HG03558 (cell line): ENCODE data around the gene PROC.
A peak's percentile ranks its signal among the peaks of the same experiment; 100 is the strongest.

Experiments used
- ATAC-seq: cut with Tn5 transposase; IDR thresholded peaks from one replicate; pipeline ENCODE4 v1.9.1; 2021; ENCODE audit warnings: moderate number of reproducible peaks; ENCODE audit not compliant: unreplicated experiment; ENCODE audit errors: extremely low read depth

PROC gene

DNA sequence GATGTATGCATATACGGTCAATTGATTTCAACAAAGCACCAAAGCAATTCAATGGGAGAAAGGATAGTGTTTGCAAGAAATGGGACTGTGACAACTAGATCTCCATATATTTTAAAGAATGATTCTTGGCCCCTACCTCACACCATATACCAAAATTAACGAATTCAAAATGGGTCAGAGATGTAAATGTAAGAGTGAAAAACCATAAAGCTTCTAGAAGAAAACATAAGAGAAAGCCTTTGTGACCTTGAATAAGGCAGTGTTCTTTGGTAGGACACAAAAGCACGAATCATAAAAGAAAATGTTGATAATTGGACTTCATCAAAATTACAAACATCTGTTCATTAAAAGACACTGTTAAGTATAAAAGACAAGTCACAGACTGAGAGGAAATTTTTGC, 5.0 kb upstream of the PROC start:
- no peak for ATAC-seq

DNA sequence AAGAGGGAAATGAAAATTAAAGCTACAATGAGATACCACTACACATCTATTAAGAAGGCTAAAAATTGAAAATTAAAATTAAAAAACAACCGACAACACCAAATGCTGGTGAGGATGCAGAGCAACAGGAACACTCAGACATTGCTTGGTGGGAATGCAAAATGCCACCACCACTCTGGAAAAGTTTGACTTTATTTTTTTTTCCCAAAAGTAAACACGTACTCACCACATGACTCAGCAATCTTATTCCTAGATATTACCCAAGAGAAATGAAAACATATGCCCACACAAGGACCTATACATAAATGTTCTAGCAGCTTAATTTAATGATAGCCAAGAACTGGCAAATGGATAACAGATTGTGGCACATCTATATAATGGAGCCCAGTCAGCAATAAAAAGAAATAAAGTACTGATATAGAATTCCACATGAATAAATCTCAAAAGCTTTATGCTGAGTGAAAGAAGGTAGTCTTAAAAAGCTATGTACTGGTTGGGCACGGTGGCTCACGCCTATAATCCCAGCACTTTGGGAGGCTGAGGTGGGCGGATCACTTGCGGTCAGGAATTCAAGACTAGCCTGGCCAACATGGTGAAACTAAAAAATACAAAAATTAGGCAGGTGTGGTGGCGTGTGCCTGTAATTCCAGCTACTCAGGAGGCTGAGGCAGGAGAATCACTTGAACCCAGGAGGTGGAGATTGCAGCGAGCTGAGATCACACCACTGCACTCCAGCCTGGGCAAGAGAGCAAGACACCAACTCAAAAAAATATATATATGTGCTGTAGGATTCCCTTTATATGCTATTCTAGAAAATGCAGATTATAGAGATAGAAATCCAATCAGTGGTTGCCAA, 4.2 kb upstream of the PROC start:
- no peak for ATAC-seq

DNA sequence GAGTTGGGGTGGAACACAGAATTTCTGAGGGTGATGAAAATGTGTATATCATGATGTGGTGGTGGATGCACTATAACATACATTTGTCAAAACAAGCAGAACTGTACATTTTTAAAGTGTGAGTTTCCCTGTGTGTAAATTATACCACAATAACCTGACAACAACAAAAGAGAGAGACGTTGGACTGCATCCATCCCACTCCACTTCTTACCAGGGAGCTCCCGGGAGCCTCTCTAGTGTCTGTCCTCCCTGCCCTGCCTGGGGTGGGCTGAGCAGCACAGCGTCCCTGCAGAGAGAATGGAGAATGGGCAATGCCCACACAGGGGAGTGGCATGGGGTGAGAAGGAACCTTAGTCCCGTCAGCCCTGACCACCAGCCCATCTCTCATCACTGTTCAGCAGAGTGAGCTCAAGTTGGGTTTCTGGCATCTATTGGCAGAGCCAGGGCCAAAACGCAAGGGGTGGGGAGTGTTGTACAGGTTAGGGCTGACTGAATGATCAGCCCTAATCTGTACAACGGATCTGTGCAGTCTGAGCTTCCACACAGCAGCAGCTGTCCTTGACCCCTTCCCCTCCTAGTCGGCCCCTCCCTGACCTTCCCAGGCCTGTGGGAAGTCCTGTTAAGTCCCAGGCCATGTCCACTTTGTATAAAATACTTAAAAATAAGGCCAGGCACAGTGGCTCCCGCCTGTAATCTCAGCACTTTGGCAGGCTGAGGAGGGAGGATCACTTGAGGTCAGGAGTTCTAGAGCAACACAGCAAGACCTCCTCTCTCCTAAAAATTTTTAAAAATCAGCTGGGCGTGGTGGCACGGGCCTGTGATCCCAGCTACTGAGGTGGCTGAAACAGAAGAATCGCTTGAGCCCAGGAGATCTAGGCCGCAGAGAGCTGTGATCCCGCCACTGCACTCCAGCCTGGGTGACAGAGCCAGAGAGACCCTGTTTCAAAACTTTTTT, 3.3 kb upstream of the PROC start:
- no peak for ATAC-seq

DNA sequence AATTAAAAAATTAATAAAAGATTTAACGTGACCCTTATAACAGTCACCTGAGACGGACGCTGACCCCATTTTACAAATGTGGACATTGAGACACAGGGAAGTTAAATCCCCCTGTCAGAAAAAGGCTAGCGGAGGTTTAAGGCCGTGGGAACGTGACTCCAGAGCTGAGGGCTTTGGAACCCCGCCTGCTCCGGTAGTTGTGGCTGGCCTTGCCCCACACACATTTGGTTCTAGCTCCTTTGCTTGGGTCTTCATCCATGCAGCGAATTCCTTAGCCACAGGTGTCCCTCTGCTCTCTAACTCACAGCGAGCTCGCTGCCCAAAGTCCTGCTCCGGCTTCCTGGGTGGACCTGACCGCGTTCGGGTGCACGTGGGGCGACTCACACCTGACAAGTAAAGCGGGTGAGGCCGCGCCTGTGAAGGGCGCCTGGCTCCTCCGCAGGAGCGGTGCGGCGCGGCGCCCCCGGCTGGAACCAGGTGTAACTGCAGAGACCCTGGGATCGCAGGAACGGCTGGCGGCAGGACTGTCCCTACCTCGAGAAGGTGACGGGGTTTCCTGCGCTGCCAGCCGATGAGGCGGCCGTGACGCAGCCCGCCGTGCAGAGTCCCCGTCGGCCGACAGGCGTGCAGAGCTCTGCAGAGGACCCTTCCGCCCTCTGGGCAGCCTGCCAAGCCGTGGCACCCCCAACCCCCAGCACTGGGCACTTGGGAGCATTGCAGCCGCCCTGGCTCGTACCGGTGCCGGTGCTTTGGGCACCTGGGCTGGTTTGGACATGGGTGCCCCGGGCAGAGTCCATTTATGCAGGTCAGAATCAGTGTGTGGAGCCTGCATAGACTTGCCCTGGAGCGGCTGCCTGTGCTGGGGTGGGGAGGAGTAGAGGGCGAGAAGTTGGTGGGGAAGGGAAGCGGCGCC, 2.4 kb upstream of the PROC start:
- peak; percentile 88 for ATAC-seq

DNA sequence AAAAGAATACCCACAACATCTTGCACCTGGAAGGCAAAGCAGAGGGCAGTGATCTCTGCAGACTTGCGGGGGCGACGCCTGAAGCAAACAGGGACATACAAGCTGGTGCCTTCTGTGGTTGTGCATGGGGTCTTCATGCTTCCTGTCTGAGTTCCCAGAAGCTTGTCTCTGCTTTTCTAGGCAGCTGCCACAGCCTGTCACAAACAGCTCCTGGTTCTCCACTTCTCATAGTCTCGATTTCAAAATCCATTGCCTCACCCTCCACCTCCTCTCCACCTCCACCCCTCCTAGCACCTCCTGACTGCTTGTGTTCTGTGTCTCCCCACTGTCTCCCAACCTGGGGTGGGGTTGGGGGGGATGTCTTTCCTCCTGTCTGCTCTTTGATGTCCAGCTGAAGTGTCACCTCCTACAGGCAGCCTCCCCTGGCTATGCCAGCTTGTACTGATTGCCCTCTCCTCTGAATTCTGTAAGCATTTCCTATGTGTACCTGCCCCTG, 1.7 kb upstream of the PROC start:
- ATAC-seq: peak; percentile 5

DNA sequence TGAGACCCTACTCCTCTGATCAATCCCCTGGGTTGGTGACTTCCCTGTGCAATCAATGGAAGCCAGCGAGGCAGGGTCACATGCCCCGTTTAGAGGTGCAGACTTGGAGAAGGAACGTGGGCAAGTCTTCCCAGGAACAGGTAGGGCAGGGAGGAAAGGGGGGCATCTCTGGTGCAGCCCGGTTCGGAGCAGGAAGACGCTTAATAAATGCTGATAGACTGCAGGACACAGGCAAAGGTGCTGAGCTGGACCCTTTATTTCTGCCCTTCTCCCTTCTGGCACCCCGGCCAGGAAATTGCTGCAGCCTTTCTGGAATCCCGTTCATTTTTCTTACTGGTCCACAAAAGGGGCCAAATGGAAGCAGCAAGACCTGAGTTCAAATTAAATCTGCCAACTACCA, 821 bp upstream of the PROC start:
- no peak for ATAC-seq

DNA sequence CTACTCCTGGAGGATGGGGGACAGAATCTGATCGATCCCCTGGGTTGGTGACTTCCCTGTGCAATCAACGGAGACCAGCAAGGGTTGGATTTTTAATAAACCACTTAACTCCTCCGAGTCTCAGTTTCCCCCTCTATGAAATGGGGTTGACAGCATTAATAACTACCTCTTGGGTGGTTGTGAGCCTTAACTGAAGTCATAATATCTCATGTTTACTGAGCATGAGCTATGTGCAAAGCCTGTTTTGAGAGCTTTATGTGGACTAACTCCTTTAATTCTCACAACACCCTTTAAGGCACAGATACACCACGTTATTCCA, 844 bp downstream of the PROC start:
- ATAC-seq: no peak

DNA sequence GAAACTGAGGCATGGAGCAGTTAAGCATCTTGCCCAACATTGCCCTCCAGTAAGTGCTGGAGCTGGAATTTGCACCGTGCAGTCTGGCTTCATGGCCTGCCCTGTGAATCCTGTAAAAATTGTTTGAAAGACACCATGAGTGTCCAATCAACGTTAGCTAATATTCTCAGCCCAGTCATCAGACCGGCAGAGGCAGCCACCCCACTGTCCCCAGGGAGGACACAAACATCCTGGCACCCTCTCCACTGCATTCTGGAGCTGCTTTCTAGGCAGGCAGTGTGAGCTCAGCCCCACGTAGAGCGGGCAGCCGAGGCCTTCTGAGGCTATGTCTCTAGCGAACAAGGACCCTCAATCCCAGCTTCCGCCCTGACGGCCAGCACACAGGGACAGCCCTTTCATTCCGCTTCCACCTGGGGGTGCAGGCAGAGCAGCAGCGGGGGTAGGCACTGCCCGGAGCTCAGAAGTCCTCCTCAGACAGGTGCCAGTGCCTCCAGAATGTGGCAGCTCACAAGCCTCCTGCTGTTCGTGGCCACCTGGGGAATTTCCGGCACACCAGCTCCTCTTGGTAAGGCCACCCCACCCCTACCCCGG, 1.3 kb downstream of the PROC start:
- ATAC-seq: no peak

DNA sequence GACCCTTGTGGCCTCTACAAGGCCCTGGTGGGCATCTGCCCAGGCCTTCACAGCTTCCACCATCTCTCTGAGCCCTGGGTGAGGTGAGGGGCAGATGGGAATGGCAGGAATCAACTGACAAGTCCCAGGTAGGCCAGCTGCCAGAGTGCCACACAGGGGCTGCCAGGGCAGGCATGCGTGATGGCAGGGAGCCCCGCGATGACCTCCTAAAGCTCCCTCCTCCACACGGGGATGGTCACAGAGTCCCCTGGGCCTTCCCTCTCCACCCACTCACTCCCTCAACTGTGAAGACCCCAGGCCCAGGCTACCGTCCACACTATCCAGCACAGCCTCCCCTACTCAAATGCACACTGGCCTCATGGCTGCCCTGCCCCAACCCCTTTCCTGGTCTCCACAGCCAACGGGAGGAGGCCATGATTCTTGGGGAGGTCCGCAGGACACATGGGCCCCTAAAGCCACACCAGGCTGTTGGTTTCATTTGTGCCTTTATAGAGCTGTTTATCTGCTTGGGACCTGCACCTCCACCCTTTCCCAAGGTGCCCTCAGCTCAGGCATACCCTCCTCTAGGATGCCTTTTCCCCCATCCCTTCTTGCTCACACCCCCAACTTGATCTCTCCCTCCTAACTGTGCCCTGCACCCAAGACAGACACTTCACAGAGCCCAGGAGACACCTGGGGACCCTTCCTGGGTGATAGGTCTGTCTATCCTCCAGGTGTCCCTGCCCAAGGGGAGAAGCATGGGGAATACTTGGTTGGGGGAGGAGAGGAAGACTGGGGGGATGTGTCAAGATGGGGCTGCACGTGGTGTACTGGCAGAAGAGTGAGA, 2.0 kb downstream of the PROC start:
- no peak for ATAC-seq

DNA sequence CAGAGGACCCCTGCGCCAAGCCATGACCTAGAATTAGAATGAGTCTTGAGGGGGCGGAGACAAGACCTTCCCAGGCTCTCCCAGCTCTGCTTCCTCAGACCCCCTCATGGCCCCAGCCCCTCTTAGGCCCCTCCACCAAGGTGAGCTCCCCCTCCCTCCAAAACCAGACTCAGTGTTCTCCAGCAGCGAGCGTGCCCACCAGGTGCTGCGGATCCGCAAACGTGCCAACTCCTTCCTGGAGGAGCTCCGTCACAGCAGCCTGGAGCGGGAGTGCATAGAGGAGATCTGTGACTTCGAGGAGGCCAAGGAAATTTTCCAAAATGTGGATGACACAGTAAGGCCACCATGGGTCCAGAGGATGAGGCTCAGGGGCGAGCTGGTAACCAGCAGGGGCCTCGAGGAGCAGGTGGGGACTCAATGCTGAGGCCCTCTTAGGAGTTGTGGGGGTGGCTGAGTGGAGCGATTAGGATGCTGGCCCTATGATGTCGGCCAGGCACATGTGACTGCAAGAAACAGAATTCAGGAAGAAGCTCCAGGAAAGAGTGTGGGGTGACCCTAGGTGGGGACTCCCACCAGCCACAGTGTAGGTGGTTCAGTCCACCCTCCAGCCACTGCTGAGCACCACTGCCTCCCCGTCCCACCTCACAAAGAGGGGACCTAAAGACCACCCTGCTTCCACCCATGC, 3.0 kb downstream of the PROC start:
- no peak for ATAC-seq

DNA sequence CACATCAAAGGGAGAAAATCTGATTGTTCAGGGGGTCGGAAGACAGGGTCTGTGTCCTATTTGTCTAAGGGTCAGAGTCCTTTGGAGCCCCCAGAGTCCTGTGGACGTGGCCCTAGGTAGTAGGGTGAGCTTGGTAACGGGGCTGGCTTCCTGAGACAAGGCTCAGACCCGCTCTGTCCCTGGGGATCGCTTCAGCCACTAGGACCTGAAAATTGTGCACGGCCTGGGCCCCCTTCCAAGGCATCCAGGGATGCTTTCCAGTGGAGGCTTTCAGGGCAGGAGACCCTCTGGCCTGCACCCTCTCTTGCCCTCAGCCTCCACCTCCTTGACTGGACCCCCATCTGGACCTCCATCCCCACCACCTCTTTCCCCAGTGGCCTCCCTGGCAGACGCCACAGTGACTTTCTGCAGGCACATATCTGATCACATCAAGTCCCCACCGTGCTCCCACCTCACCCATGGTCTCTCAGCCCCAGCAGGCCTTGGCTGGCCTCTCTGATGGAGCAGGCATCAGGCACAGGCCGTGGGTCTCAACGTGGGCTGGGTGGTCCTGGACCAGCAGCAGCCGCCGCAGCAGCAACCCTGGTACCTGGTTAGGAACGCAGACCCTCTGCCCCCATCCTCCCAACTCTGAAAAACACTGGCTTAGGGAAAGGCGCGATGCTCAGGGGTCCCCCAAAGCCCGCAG, 3.8 kb downstream of the PROC start:
- no peak for ATAC-seq

DNA sequence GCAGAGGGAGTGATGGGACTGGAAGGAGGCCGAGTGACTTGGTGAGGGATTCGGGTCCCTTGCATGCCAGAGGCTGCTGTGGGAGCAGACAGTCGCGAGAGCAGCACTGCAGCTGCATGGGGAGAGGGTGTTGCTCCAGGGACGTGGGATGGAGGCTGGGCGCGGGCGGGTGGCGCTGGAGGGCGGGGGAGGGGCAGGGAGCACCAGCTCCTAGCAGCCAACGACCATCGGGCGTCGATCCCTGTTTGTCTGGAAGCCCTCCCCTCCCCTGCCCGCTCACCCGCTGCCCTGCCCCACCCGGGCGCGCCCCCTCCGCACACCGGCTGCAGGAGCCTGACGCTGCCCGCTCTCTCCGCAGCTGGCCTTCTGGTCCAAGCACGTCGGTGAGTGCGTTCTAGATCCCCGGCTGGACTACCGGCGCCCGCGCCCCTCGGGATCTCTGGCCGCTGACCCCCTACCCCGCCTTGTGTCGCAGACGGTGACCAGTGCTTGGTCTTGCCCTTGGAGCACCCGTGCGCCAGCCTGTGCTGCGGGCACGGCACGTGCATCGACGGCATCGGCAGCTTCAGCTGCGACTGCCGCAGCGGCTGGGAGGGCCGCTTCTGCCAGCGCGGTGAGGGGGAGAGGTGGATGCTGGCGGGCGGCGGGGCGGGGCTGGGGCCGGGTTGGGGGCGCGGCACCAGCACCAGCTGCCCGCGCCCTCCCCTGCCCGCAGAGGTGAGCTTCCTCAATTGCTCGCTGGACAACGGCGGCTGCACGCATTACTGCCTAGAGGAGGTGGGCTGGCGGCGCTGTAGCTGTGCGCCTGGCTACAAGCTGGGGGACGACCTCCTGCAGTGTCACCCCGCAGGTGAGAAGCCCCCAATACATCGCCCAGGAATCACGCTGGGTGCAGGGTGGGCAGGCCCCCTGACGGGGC, 4.6 kb downstream of the PROC start:
- ATAC-seq: no peak

DNA sequence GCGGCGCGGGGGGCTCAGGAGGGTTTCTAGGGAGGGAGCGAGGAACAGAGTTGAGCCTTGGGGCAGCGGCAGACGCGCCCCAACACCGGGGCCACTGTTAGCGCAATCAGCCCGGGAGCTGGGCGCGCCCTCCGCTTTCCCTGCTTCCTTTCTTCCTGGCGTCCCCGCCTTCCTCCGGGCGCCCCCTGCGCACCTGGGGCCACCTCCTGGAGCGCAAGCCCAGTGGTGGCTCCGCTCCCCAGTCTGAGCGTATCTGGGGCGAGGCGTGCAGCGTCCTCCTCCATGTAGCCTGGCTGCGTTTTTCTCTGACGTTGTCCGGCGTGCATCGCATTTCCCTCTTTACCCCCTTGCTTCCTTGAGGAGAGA, 5.2 kb downstream of the PROC start:
- no peak for ATAC-seq

DNA sequence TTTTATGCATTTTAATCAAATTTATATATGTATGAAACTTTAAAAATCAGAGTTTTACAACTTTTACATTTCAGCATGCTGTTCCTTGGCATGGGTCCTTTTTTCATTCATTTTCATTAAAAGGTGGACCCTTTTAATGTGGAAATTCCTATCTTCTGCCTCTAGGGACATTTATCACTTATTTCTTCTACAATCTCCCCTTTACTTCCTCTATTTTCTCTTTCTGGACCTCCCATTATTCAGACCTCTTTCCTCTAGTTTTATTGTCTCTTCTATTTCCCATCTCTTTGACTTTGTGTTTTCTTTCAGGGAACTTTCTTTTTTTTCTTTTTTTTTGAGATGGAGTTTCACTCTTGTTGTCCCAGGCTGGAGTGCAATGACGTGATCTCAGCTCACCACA, 5.7 kb downstream of the PROC start:
- ATAC-seq: no peak

DNA sequence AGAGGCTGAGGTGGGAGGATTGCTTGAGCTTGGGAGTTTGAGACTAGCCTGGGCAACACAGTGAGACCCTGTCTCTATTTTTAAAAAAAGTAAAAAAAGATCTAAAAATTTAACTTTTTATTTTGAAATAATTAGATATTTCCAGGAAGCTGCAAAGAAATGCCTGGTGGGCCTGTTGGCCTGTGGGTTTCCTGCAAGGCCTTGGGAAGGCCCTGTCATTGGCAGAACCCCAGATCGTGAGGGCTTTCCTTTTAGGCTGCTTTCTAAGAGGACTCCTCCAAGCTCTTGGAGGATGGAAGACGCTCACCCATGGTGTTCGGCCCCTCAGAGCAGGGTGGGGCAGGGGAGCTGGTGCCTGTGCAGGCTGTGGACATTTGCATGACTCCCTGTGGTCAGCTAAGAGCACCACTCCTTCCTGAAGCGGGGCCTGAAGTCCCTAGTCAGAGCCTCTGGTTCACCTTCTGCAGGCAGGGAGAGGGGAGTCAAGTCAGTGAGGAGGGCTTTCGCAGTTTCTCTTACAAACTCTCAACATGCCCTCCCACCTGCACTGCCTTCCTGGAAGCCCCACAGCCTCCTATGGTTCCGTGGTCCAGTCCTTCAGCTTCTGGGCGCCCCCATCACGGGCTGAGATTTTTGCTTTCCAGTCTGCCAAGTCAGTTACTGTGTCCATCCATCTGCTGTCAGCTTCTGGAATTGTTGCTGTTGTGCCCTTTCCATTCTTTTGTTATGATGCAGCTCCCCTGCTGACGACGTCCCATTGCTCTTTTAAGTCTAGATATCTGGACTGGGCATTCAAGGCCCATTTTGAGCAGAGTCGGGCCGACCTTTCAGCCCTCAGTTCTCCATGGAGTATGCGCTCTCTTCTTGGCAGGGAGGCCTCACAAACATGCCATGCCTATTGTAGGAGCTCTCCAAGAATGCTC, 6.6 kb downstream of the PROC start:
- ATAC-seq: no peak
